GM12872 (cell line): ENCODE results near the gene RGS4.

ENCODE experiments used
- CTCF ChIP-seq: IDR thresholded peaks from 3 replicates; pipeline ENCODE4 v1.5.1; 2011; ENCODE audit warnings: low read depth, mild to moderate bottlenecking, low read length, moderate library complexity; ENCODE audit not compliant: insufficient read depth

The RGS4 gene

GRCh38 chr1:163104385-163105099 is 35.4 kb downstream of the RGS4 start:
- TF ChIP-seq CTCF, result no peak

GRCh38 chr1:163106364-163106987 is 37.3 kb downstream of the RGS4 start:
- TF ChIP-seq CTCF, result no peak

GRCh38 chr1:163107655-163108054 is 38.5 kb downstream of the RGS4 start:
- no peak for TF ChIP-seq CTCF

- TF ChIP-seq CTCF, result no peak
Observed at GRCh38 chr1:163115887-163116286, 46.7 kb downstream of the RGS4 start.

- TF ChIP-seq CTCF, result no peak
Observed at GRCh38 chr1:163119707-163120106, 50.5 kb downstream of the RGS4 start.

- TF ChIP-seq CTCF, result no peak
Observed at GRCh38 chr1:163120372-163120771, 51.2 kb downstream of the RGS4 start.

- no peak for TF ChIP-seq CTCF
Observed at GRCh38 chr1:163124812-163125211, 55.7 kb downstream of the RGS4 start.
